RKO (cell line): ENCODE measurements around the gene ASPHD2.

Source experiments
- DNase-seq: peaks from one replicate; pipeline ENCODE4 v3.0.0-alpha.2; 2016; ENCODE audit warnings: low spot score

Gene ASPHD2

GRCh38 chr22:26446808-26447515 lies 17.9 kb downstream of the ASPHD2 start:
- DNase-seq: no peak

- DNase-seq: no peak
Measured at GRCh38 chr22:26447584-26448329, 18.7 kb downstream of the ASPHD2 start.

GRCh38 chr22:26448334-26448733 lies 19.3 kb downstream of the ASPHD2 start:
- DNase-seq: no peak

GRCh38 chr22:26448941-26449340 lies 19.9 kb downstream of the ASPHD2 start:
- DNase-seq: no peak

- DNase-seq: no peak
Measured at GRCh38 chr22:26450453-26451185, 21.6 kb downstream of the ASPHD2 start.

DNA sequence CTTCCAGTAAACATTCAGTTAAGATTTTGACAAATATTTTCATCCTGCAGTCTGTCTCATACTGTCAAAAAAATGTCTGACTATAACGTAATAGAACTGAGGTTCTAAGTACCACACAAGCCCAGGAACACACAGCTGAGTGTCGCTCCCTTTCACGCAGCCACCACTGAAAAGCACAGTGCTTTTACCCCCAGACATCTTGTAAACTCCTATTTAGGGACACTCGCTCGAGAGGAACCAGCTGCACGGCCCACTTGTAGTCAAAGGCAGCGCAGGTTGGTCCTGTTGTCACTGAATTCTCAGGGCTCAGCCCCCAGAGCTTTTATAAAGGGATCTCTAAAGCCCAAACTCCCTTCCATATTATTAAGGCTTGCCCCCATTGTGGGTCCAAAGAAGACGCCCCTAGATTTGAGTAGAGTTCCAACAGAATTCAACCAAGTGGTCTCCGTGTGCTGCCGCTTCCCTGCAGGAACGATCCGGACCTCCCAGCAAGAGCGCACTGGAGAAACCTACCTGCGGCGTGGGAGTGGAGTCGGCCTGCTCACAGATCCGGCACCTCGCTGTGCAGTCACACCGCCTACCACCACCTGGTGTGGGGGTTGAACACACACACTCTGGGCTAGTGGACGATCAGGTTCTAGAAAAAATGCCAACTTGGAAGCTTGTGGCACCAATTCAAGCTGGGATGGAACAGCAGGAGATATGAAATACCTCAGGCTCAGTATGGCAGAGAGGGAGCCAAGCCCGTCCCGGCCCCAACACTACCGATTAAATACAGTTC lies 23.4 kb downstream of the ASPHD2 start:
- no peak for DNase-seq

DNA sequence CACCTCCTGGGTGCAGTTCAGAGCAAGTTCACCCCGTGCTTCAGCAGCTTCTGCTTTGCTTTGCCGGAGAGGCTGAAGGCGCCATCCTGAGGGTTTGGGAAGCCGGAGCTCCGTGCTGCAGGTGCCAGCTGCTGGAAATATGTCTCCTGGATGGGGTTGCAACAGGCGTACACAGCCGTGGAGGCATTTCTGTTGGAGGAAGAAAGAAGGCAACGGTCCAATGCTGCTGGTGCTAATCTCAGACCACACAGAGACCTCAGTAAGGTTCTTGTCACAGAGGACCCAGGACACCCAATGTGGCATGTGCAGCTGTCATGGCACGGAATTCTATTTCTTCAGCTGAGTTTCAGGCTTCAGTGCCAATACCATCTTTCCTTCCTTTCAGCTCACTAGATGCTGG lies 24.2 kb downstream of the ASPHD2 start:
- no peak for DNase-seq

DNA sequence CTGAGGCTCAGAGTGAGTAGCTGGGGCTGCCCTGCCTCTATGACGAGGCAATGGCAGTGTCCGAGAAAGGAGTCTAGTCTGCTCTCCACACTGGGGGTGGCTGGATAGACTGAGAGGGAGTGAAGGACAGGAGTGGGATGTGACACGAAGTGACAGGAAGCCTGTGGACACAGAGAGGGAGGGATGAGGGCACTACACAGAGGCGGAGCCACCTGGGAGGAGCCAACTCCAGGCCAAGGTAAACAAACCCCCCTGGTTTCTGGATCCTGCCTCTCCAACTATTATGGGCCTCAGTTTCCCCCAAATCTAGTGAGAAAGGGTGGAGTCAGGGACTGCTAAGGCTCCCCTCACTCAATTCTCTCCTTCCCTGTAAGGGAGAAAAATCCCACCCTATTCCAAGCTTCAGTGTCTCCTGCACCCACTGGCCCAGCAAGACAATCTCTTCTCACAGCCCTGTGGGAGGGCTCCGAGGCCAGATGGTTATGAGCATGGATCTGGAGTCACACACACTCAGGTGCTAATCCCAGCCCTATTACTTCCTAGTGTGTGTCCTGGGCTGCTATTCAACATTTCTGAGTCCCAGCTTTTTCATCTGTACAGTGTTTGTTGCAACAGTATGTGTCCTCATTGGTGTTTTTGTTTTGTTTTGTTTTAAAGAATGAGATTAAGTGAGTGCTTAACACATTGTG lies 24.9 kb downstream of the ASPHD2 start:
- no peak for DNase-seq

DNA sequence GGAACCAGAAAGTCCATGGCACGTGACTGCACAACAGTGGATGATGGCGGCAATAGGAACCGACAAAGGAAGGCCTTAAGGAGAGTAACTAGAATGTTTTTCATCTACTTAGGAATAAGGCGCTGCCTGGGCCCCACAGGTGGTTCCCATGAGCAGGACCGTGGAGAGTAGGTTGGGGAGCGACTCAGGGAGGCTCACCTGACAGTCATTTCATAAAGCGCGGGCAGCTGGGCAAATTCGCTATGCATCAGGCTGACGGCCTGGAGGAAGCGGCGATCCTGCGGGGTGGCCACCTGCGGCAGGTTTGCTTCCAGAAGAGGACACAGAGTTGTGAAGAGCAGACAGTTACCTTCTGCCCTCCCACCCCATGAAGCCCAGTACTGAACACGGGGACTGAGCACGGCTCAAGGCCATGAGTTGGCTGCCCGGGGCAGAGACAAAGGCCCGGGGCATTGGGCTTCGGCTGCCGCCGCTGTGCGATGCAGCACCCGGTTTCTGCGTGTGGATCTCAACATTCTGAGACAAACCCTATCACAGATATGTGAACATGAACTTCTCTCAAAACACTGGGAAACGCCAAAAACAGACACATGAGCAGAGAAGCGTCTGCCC lies 28.7 kb downstream of the ASPHD2 start:
- no peak for DNase-seq

DNA sequence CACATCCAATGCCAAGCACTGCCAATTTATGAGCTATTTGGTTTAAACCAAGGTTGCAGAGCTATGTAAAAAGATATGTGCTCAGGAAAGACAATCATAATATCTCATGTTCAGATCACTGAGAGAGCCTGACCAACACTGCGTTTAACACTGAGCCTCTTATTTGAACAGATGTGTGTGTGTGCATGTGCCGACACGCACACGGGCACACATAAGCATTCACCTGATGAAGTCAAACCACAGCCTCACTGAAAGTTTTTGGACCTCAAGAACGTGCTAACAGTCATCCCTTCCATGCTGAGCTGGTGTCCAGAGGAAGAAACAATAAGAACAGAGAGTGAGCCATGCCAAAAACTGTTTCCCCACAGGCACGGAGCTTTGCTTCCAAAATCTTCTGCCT lies 31.1 kb downstream of the ASPHD2 start:
- DNase-seq: no peak

GRCh38 chr22:26461188-26461810 lies 32.2 kb downstream of the ASPHD2 start:
- DNase-seq: peak; percentile 54

- DNase-seq: no peak
Measured at GRCh38 chr22:26462051-26462450, 33.0 kb downstream of the ASPHD2 start.

GRCh38 chr22:26462641-26463040 lies 33.6 kb downstream of the ASPHD2 start:
- no peak for DNase-seq

GRCh38 chr22:26463101-26463661 lies 34.1 kb downstream of the ASPHD2 start:
- no peak for DNase-seq

DNA sequence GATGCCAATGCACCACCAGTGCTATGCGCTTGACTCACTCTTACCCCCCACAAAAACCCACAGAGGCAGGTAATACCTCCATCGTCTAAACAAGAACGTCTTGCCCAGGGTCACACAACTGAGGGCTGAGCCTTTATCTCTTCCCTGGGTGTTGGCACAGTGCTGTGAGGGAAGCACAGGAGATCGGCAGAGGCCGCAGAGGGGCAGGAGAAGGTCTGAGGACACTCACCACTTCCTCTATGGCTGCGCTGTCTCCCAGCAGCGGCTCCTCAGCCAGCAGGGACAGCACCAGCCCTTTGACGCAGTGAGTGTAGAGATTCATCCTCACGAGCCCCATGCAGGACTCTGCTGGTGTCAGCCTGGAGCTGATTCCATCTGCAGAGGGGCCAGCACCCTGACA lies 34.6 kb downstream of the ASPHD2 start:
- DNase-seq: no peak

GRCh38 chr22:26464312-26464711 lies 35.3 kb downstream of the ASPHD2 start:
- no peak for DNase-seq

GRCh38 chr22:26466196-26466595 lies 37.1 kb downstream of the ASPHD2 start:
- DNase-seq: no peak

DNA sequence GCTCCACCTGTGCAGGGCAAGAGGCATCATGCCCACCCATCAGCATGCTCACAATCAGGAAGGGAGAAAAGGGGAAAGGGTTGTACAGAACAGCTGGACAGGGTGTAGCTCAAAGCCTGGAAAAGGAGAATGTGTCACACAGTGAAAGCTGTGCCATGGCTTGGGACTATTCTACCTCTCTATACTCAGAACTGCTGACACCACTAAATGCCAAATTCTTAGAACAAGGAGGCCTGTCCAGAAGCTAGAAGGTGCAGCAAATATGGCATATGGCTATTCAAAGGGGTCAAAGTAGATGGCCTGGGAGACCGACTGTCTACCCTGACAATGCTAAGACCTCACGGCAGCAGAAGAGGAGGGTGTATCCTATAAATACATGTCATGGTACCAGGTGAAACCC lies 41.7 kb downstream of the ASPHD2 start:
- DNase-seq: no peak

- DNase-seq: peak; percentile 39
Measured at GRCh38 chr22:26471522-26471921, 42.5 kb downstream of the ASPHD2 start.

DNA sequence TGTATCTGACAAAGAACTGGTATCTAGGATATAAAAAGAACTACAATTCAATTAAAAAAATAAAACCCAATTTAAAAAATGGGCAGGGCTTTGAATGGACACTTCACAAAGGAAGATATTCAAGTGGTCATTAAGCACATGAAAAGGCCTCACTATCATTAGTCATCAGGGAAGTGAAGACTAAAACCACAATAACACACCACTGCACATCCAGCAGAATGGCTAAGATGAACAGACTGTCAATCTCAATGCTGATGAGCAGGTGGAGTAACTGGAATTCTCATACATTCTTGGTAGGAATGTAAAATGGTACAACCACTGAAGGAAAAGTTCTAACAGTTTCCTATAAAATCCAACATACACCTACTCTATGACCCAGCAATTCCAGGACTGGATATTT lies 45.6 kb downstream of the ASPHD2 start:
- peak; percentile 42 for DNase-seq
